Skin of body (tissue), 2 donors: ENCODE results near the gene RAMACL. TPM values are rescaled to one million over a fixed set of nuclear protein-coding genes. Genes with fewer than 3 reads are reported as not detected.
A peak's percentile ranks its signal among the peaks of the same experiment; 100 is the strongest.

Source experiments
- DNase-seq: peaks from one replicate; lab custom pipeline; 2025; lab: John Stamatoyannopoulos, UW
- total RNA-seq: library from RNA; depleted of rRNA; stranded (reverse); fragments of >200 nt; gene quantifications from one replicate; pipeline ENCODE4 v1.2.3, GENCODE V29; 2014

RAMACL gene
- total RNA-seq, 1 donor from 2014 or later = 2.7 TPM

GRCh38 chr6:166578536-166579236 is 7.8 kb downstream of the RAMACL start:
- DNase-seq = no peak

- DNase-seq = no peak
These were observed 11.3 kb downstream of the RAMACL start for GRCh38 chr6:166575205-166575604.

- no peak for DNase-seq
These were observed 12.8 kb downstream of the RAMACL start for GRCh38 chr6:166573511-166574216.

GRCh38 chr6:166572370-166573261 is 13.9 kb downstream of the RAMACL start:
- DNase-seq = no peak

GRCh38 chr6:166570929-166571713 is 15.4 kb downstream of the RAMACL start:
- DNase-seq = no peak

- DNase-seq = no peak
These were observed 17.3 kb downstream of the RAMACL start for GRCh38 chr6:166569206-166569605.

GRCh38 chr6:166567813-166568212 is 18.7 kb downstream of the RAMACL start:
- DNase-seq = no peak

- DNase-seq = no peak
These were observed 19.4 kb downstream of the RAMACL start for GRCh38 chr6:166567107-166567506.

- no peak for DNase-seq
These were observed 20.2 kb downstream of the RAMACL start for GRCh38 chr6:166566026-166567011.

GRCh38 chr6:166565084-166565967 is 21.2 kb downstream of the RAMACL start:
- peak; percentile 59 for DNase-seq

- DNase-seq = no peak
These were observed 22.7 kb downstream of the RAMACL start for GRCh38 chr6:166563805-166564204.

GRCh38 chr6:166563200-166563599 is 23.3 kb downstream of the RAMACL start:
- no peak for DNase-seq

- no peak for DNase-seq
These were observed 23.8 kb downstream of the RAMACL start for GRCh38 chr6:166562726-166563125.

- DNase-seq = peak; percentile 92
These were observed 24.6 kb downstream of the RAMACL start for GRCh38 chr6:166561771-166562359.

GRCh38 chr6:166560222-166560621 is 26.3 kb downstream of the RAMACL start:
- DNase-seq = no peak

GRCh38 chr6:166559662-166560061 is 26.8 kb downstream of the RAMACL start:
- no peak for DNase-seq

- no peak for DNase-seq
These were observed 27.3 kb downstream of the RAMACL start for GRCh38 chr6:166559211-166559610.
